Motor neuron (in vitro differentiated cells): ENCODE measurements around the gene RNF138. TPM values are rescaled to one million over a fixed set of nuclear protein-coding genes. Genes with fewer than 3 reads are reported as not detected.

Experiments used
- ATAC-seq, 8 experiments: fragments of 200-7000 bp; cut with Tn5 transposase; replicated peaks in 6 of 8; 2 replicates each; pipeline ENCODE4 v1.8.0; 2021; ENCODE audit warnings: mild to moderate bottlenecking in 8 of 8, moderate library complexity in 8 of 8
- H3K27ac ChIP-seq, 2 donors: fragments of 250-450 bp; sonication (Bioruptor Pico); 2 replicates each; pipeline ENCODE4 v1.9.0; 2021; ENCODE audit warnings: antibody characterized with exemption in 2 of 2, mild to moderate bottlenecking in 2 of 2, moderate library complexity in 1 of 2
- H3K4me1 ChIP-seq, 2 donors: fragments of 250-450 bp; sonication (Bioruptor Pico); replicated peaks in 1 of 2; 2 replicates each; pipeline ENCODE4 v1.6.1; 2021; ENCODE audit warnings: antibody characterized with exemption in 2 of 2, mild to moderate bottlenecking in 2 of 2, moderate library complexity in 1 of 2
- H3K4me3 ChIP-seq, 5 donors: fragments of 250-450 bp; sonication (Bioruptor Pico); 2 replicates each; pipeline ENCODE4 v1.9.0; 2021; ENCODE audit warnings: antibody characterized with exemption in 5 of 5, mild to moderate bottlenecking in 5 of 5, moderate library complexity in 4 of 5
- WGBS, 10 experiments: fragments of 450-650 bp; shearing (Covaris generic); methylation state at CpG; one replicate each; pipeline ENCODE4 v1.0.0; 2022; 5-methylcytosine and 5-hydroxymethylcytosine counted together
- in situ Hi-C, 9 experiments: fragments of 400-800 bp; cut with MboI; loops; one replicate each; pipeline ENCODE4 v1.15.0; 2021; ENCODE audit warnings: low sequenced_read_pairs in 9 of 9, low pct_unique_long_range_greater_than_20kb in 2 of 9; ENCODE audit not compliant: unreplicated experiment in 9 of 9
- total RNA-seq, 8 experiments: library from RNA; unstranded; fragments of 300-600 nt; gene quantifications; 2 replicates each; pipeline versions ENCODE4 v1.2.3 to v1.2.4, GENCODE V29; 2022

RNF138 gene
- total RNA-seq, 8 experiments from 2014 or later: 12.4 to 40.5 (median 28.3) TPM

DNA sequence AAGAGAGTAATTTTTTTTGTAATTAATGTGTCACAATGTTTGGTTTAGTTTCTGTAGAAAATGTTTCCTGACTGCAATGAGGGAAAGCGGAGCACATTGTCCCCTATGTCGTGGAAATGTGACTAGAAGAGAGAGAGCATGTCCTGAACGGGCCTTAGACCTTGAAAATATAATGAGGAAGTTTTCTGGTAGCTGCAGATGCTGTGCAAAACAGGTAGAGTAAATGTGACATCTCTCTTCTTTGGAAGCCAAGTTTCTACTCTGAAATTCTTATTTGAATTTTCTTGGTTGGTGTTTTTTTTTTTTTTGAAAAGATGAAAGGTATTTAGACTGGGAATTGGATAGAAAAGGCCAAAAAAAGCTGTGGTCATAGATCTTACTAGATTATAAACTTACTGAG is 20.0 kb downstream of the RNF138 start:
- no peak for ATAC-seq
- Histone ChIP-seq H3K4me1 (no peaks in the 10 kb centered on the region), H3K4me3 (no peak overlapping the region), H3K27ac (no peak overlapping the region)
- in situ Hi-C loops: no loop called here
- 72 to 100% (median 94%) methylated on average over 1 to 3 of the region's 3 CpGs; no CpG with 5 or more reads in 1 of the 10 experiments for WGBS, 10 experiments

DNA sequence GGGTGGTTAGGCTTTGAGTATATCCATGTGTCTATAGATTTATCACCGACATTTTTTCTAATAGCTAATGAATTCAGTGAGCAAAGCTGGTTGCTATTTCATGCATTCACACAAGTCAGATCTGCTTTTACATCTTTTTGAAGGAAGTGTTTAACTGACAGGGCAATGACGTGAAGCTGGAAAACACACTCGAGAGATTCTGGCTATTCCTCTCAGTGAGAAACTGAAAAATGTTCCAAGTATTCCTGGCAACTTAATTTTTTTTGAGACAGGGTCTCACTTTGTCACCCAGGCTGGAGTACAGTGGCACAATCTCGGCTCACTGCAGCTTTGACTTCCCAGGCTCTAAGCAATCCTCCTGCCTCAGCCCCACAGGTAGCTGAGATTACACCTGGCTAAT is 21.2 kb downstream of the RNF138 start:
- no peak overlapping the region for H3K4me3 ChIP-seq
- in situ Hi-C loops: no loop called here
- no peak overlapping the region for H3K27ac ChIP-seq
- no peaks in the 10 kb centered on the region for H3K4me1 ChIP-seq
- no peak for ATAC-seq
- 40 to 100% (median 92%) methylated on average over 1 to 3 of the region's 4 CpGs for WGBS, 10 experiments

DNA sequence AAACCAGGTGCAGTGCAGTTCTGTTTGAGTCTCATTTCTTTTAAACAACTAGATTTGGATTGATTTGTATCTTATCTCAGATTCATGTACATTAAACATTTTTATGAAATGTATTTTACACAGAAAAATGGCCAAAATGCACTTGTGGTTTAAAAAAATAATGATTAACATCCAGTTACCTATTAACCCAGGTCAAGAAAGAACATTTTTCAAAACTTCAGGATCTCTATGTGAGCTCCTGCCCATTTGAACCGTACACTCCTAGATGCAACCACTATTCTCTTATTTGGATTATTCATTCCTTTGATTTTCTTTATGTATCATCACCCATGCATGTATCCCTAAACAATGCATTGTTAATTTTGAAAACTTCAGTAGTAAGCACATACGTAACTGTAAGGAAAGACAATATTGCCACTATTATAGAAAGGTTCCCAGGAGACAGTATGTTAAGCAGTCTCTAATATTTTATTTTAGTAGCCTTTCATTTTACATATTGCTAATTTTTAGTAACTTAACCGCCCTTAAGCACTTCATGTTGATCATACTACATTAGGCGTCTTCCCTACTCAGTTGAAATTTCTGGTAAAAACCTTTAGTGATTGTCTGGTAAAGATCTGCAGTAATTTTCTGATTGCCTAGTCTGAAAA is 22.7 kb downstream of the RNF138 start:
- no peak overlapping the region for H3K4me3 ChIP-seq
- in situ Hi-C loops: no loop called here
- 4 to 100% (median 85%) methylated on average over 2 to 4 of the region's 4 CpGs for WGBS, 10 experiments
- ATAC-seq: peak in 3 of 8 experiments; percentile 94 to 96 (median 95)
- H3K4me1 ChIP-seq: no peaks in the 10 kb centered on the region
- no peak overlapping the region for H3K27ac ChIP-seq

DNA sequence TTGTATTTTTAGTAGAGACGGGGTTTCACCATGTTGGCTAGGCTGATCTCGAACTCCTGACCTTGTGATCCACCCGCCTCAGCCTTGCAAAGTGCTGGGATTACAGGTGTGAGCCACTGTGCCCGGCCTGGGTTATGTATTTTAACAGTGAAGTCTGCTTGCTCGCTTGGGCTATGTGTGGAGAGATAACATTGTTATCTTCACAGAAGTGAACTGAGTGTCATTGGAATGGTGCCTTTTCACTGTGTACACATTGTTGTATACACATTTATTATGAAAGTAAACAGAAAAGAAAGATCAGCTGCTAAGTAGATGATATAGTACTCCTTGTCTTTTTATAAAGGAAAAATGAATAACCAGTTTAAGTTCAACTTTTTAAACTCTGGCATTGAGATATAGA is 30.4 kb downstream of the RNF138 start:
- in situ Hi-C loops: no loop called here
- H3K27ac ChIP-seq: no peak overlapping the region
- ATAC-seq: no peak
- H3K4me3 ChIP-seq: no peak overlapping the region
- H3K4me1 ChIP-seq: no peaks in the 10 kb centered on the region
- WGBS, 10 experiments: 100% methylated on average over 1 to 2 of the region's 5 CpGs; no CpG with 5 or more reads in 5 of the 10 experiments

DNA sequence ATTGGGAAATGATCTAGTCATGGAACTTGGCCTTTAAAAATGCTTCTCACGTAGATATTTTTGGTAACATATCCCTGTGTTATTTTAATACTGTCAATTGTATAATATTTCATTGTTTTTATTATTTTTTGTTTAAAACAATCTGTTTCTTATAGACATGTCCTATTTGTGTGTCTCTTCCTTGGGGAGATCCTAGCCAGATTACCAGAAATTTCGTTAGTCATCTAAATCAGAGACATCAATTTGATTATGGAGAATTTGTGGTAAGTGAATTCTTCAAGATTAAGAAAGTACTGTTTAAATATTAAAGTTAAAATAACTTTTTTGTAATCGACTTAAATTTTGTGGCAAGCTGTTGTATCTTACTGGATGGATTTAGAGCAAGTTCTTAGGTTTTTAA is 34.9 kb downstream of the RNF138 start:
- in situ Hi-C loops: no loop called here
- ATAC-seq: no peak
- no peaks in the 10 kb centered on the region for H3K4me1 ChIP-seq
- no peak overlapping the region for H3K27ac ChIP-seq
- no peak overlapping the region for H3K4me3 ChIP-seq
- 84 to 100% (median 95%) methylated on average over 1 to 3 of the region's 3 CpGs for WGBS, 10 experiments

DNA sequence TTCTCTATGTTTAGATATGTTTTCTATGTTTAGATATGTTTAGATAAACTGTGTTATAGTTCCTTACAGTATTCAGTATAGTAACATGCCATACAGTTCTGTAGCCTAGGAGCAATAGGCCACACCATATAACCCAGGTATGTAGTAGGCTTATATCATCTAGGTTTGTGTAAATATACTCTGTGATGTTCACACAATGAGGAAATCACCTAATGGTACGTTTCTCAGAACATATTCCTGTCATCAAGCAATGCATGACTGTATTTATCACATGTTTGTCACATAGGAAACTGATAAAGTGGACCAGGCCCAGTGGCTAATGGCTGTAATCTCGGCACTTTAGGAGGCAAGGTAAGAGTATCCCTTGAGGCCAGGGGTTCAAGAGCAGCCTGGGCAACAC is 44.0 kb downstream of the RNF138 start:
- ATAC-seq: no peak
- in situ Hi-C loops: no loop called here
- Histone ChIP-seq H3K27ac (no peak overlapping the region), H3K4me1 (no peaks in the 10 kb centered on the region), H3K4me3 (no peak overlapping the region)
- WGBS, 10 experiments: 29 to 100% (median 86%) methylated on average over 1 to 2 of the region's 2 CpGs; no CpG with 5 or more reads in 1 of the 10 experiments

DNA sequence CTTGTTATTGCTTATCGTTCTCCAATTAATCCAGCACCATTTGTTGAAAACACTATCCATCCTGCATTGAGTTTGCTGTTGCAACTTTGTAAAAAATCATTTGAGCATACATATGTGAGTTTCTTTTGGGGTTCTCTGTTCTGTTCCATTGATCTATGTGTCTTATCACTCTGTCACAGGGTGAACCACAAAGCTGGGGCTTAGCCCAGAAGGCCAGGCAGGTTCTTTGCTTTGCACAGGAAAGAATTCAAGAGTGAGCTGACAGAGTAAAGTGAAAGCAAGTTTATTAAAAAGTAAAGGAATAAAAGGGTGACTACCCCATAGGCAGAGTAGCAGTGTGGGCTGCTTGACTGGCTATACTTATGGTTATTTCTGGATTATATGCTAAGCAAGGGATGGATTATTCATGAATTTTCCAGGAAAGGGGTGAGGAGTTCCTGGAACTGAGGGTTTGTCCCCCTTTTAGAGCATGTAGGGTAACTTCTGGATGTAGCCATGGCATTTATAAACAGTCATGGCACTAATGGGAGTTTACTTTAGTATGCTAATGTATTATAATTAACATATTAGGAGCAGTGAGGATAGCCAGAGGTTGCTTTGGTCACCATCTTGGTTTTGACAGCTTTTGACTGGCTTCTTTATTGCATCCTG is 46.8 kb downstream of the RNF138 start:
- no peak overlapping the region for H3K27ac ChIP-seq
- WGBS, 10 experiments: 88 to 100% (median 100%) methylated on average over 1 of the region's 1 CpG; no CpG with 5 or more reads in 3 of the 10 experiments
- ATAC-seq: peak in 3 of 8 experiments; percentile 78 to 97 (median 96)
- H3K4me1 ChIP-seq: no peaks in the 10 kb centered on the region
- H3K4me3 ChIP-seq: no peak overlapping the region
- in situ Hi-C loops: no loop called here

DNA sequence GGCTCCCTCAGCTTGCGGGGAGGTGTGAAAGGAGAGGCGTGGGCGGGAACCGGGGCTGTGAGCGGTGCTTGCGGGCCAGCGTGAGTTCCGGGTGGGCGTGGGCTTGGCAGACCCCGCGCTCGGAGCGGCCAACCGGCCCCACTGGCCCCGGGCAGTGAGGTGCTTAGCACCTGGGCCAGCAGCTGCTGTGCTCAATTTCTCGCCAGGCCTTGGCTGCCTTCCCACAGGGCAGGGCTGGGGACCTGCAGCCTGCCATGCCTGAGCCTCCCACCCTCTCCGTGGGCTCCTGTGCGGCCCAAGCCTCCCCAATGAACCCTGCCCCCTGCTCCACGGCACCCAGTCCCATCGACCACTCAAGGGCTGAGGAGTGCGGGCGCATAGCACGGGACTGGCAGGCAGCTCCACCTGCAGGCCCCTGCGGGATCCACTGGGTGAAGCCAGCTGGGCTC is 48.2 kb downstream of the RNF138 start:
- no peaks in the 10 kb centered on the region for H3K4me1 ChIP-seq
- no peak overlapping the region for H3K4me3 ChIP-seq
- in situ Hi-C loops: no loop called here
- WGBS, 10 experiments: 80% methylated on average over 2 of the region's 24 CpGs; no CpG with 5 or more reads in 9 of the 10 experiments
- no peak for ATAC-seq
- no peak overlapping the region for H3K27ac ChIP-seq

DNA sequence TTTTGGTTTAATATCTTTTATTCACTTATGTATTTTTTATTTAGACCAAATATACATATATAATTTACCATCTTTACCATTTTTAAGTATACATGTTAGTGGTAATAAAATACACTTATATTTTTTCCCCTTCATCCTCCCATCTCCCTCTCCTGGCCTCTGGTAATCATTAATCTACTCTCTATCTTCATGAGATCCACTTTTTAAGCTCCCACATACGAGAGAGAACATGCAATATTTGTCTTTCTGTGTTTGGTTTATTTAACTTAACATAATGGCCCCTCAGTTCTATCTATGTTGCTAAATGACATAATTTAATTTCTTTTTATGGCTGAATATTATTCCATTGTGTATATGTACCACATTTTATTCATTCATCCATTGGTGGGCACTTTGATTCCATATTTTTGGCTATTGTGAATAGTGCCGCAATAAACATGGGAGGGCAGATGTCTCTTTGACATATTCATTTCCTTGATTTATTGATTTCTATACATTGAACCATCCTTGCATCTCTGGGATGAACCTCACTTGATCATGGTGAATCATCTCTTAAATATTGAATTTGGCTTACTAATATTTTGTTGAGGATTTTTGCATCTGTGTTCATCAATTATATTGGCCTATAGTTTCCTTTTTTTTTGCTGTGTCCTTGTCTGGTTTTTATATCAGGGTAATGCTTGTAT is 56.7 kb downstream of the RNF138 start:
- Histone ChIP-seq H3K4me1 (no peaks in the 10 kb centered on the region), H3K27ac (no peak overlapping the region), H3K4me3 (no peak overlapping the region)
- in situ Hi-C loops: no loop called here
- ATAC-seq: no peak
- WGBS, 10 experiments: 14 to 100% (median 63%) methylated on average over 1 to 2 of the region's 2 CpGs

DNA sequence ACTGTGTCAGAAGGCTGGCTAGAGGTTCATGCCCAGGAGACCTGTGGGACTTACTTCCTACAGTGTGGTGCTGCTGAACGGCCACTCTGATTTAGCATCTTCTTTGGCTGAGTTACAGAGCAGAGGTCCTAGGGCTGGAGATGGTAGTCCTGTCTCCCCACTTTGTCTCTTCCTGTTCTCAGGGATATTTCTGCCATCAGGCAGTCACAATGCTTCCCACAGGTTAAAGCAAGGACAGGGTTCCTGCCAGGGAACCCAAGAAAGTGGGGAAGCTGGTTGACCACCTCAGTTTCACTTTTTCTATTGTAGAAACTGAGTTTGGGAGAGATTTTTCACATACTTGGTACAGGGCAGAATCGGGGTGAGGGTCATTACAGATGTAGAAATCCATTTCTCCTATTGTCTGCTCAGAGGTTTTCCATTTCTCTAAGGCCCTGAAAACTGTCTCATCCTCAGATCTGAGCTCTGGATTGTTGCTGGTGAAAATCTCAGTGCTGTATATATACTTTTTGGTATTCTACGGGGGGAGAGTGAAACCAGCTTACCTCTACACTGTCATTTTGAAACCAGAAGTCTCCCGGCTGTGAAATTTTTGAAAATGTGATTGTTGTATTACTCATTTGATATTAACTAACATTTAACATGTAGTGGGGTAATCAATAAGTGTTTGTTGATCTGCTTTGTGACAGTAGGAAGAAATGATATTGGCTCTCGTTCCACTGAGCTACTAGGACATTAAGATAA is 61.2 kb downstream of the RNF138 start:
- in situ Hi-C loops: loop anchor here in 5 of 9 experiments (25.0 kb wide), 4 partner anchors 109 to 409 kb away; partner anchors contain the start of gene GAREM1 (in 1 of the 5)
- H3K4me1 ChIP-seq: no peaks in the 10 kb centered on the region
- 0 to 91% (median 86%) methylated on average over 1 to 4 of the region's 5 CpGs; no CpG with 5 or more reads in 1 of the 10 experiments for WGBS, 10 experiments
- no peak for ATAC-seq
- no peak overlapping the region for H3K27ac ChIP-seq
- H3K4me3 ChIP-seq: no peak overlapping the region

DNA sequence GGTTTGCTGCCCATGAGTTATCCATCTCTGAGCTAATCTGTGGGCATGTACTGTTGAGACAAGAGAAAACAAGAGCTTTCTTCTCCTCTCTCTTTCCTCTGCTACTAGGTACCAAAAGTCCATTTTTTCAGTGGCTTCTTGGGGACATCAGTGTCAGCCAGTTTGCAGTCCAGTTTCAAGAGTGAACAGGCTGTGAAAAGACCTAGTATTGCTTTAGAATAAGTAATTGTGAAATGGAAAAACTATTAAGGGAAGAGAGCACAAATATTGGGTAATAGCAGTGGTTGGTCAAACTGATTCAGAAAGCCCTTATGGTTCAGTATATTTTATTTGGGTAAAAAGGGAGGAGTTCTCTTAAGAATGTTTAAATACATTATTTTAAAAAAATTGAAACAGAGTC is 65.2 kb downstream of the RNF138 start:
- Histone ChIP-seq H3K4me1 (no peaks in the 10 kb centered on the region), H3K4me3 (no peak overlapping the region), H3K27ac (no peak overlapping the region)
- in situ Hi-C loops: loop anchor here in 5 of 9 experiments (25.0 kb wide), 4 partner anchors 105 to 405 kb away; partner anchors contain the start of gene GAREM1 (in 1 of the 5)
- no peak for ATAC-seq

DNA sequence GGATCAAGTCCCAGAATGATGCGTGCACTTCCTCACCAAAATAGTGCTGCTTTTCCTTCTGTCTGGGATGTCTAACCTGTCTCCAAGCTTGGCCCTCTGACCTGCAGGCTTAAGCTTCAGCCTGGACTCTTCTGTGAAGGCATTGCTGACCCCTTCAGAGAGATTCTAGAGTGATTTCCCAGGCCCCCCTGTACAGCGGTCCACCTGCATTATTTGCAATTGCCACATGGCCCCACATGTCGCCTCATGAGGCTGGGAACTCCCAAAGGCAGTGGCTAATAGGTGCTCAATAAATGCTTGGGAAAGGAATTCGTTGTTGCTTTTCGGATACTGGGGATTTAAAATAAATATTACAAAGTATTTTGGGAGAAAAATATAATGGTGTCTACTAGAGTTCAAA is 65.9 kb downstream of the RNF138 start:
- in situ Hi-C loops: loop anchor here in 5 of 9 experiments (25.0 kb wide), 4 partner anchors 105 to 405 kb away; partner anchors contain the start of gene GAREM1 (in 1 of the 5)
- peak in 1 of 8 experiments; percentile 12 for ATAC-seq
- Histone ChIP-seq H3K27ac (no peak overlapping the region), H3K4me1 (no peaks in the 10 kb centered on the region), H3K4me3 (no peak overlapping the region)
- WGBS, 10 experiments: 25 to 94% (median 84%) methylated on average over 2 to 5 of the region's 5 CpGs; no CpG with 5 or more reads in 2 of the 10 experiments
